Tibial nerve (tissue), 4 donors: ENCODE measurements around the gene COA7.

Source experiments
- EP300 ChIP-seq, 2 donors: sonication (generic); formaldehyde crosslinking; IDR thresholded peaks; one replicate each; pipeline ENCODE4 v1.6.1; 2017; ENCODE audit warnings: antibody characterized with exemption in 2 of 2, mild to moderate bottlenecking in 1 of 2
- POLR2A ChIP-seq, 2 donors: fragments of 450-650 bp; IDR thresholded peaks; one replicate each; pipeline ENCODE4 v1.6.1; 2017; ENCODE audit warnings: antibody characterized with exemption in 2 of 2, mild to moderate bottlenecking in 2 of 2, moderate library complexity in 2 of 2
- TF ChIP-seq, protein P1 (sequence below), 5 experiments: fragments of 200-600 bp in 3 of 5; fragments of 450-650 bp in 2 of 5; sonication (generic) in 3 of 5; IDR thresholded peaks; one replicate each; pipeline ENCODE4 v1.5.1; 2016 to 2019; ENCODE audit warnings: antibody characterized with exemption in 5 of 5, mild to moderate bottlenecking in 3 of 5, moderate library complexity in 2 of 5

- TF ChIP-seq POLR2A (IDR thresholded peaks at IDR 0.05) (no peak), EP300 (IDR thresholded peaks at IDR 0.05) (no peak)
- TF ChIP-seq, protein P1, sequence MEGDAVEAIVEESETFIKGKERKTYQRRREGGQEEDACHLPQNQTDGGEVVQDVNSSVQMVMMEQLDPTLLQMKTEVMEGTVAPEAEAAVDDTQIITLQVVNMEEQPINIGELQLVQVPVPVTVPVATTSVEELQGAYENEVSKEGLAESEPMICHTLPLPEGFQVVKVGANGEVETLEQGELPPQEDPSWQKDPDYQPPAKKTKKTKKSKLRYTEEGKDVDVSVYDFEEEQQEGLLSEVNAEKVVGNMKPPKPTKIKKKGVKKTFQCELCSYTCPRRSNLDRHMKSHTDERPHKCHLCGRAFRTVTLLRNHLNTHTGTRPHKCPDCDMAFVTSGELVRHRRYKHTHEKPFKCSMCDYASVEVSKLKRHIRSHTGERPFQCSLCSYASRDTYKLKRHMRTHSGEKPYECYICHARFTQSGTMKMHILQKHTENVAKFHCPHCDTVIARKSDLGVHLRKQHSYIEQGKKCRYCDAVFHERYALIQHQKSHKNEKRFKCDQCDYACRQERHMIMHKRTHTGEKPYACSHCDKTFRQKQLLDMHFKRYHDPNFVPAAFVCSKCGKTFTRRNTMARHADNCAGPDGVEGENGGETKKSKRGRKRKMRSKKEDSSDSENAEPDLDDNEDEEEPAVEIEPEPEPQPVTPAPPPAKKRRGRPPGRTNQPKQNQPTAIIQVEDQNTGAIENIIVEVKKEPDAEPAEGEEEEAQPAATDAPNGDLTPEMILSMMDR (IDR thresholded peaks at IDR 0.05) = no peak
These were observed 25.1 kb upstream of the COA7 start for GRCh38 chr1:52723260-52723659.
